Measurements from ENCODE around the gene ELF4. TPM values are rescaled to one million over a fixed set of nuclear protein-coding genes. Genes with fewer than 3 reads are reported as not detected.

ELF4 gene
- total and polyA plus RNA-seq, 9 of the 15 experiments (the other 6 are each of a cell fraction or from before 2014, with no cell fraction given), result 5.9 to 55.8 (median 25.2) TPM

DNA sequence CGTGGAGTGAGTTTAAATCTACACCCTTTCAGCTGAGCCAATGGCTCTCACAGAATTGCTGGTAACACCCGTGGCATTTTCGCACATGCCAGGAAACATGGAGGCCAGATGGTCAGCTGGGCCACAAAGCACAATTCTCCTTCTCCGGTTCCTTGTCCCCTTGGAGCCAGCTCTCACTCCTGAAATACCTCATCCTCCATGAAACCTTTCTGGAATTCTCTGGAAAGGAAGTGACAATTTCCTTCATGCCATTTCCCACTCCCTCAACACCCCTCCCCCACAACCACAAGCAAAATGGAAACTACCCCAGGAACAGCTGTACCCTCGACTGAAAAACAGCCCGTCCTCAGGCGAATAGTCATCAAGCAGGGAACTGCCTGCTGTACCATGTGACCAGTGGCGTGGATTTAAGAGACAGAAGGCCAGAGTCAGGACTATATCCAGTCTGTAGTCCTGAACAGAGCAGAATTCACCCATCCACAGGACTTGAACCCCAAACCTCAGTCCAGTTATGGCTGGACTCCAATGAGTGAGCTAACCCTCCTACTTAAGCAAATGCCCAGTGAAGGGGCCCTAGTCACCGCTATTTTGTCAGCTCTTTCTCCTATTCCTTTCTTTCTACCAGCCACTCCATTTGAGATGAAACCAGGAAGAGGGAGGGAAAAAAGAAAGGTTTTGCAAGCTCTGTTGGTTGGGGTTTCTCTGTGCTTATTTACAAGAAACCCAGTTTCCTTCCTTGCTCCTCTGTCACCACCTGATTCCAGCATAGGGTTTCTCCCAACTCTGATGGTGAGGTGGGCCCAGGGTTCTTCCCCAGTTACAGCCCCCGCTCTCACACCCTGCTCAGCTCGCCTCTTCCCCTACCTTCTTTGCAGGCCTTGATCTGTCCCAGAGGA is 24.5 kb downstream of the ELF4 start (continued):
- 0 out of 2 replicates have a peak, but pooled peaks have one; percentile 21 for TF ChIP-seq MGA (IDR thresholded peaks at IDR 0.05)
- TF ChIP-seq SRSF1 (IDR thresholded peaks at IDR 0.05; ENCODE audit: low read depth, low read length), result no peak

Measured in K562 (cell line).